HCT116 (cell line): ENCODE measurements around the gene NUP188.

Experiments
- CTCF ChIP-seq, 3 experiments: fragments of 200-600 bp in 1 of 3; sonication (generic) in 1 of 3; IDR thresholded peaks in 2 of 3; conservative IDR thresholded peaks in 1 of 3; 2 replicates each; pipeline ENCODE4 v1.5.1; 2012 to 2017; ENCODE audit warnings: low read depth in 2 of 3, low read length in 2 of 3, antibody characterized with exemption in 1 of 3, borderline replicate concordance in 1 of 3, control low read depth in 1 of 3, mild to moderate bottlenecking in 1 of 3, mixed read lengths in 1 of 3, mixed run types in 1 of 3, moderate library complexity in 1 of 3; ENCODE audit not compliant: insufficient read depth in 1 of 3
- ELF1 ChIP-seq: IDR thresholded peaks from 2 replicates; pipeline ENCODE4 v1.6.1; 2012; ENCODE audit warnings: low read depth, borderline replicate concordance
- EZH2 ChIP-seq: fragments of 200-600 bp; sonication (generic); IDR thresholded peaks from 2 replicates; pipeline ENCODE4 v1.6.1; 2017; ENCODE audit warnings: antibody characterized with exemption, mixed run types
- EZH2phosphoT487 ChIP-seq: fragments of 200-600 bp; IDR thresholded peaks from 2 replicates; pipeline ENCODE4 v1.6.1; 2018; ENCODE audit warnings: antibody characterized with exemption, borderline replicate concordance
- MAX ChIP-seq: IDR thresholded peaks from 2 replicates; pipeline ENCODE4 v1.6.1; 2012
- POLR2A ChIP-seq: IDR thresholded peaks from 2 replicates; pipeline ENCODE4 v1.7.0; 2011; ENCODE audit warnings: borderline replicate concordance; ENCODE audit not compliant: insufficient read depth, insufficient read length; ENCODE audit errors: extremely low read depth
- POLR2AphosphoS5 ChIP-seq: IDR thresholded peaks from 2 replicates; pipeline ENCODE4 v1.6.1; 2011; ENCODE audit warnings: mild to moderate bottlenecking, low read depth, low read length, moderate library complexity
- REST ChIP-seq: IDR thresholded peaks from 2 replicates; pipeline ENCODE4 v1.6.1; 2012; ENCODE audit warnings: low read depth
- SRF ChIP-seq: IDR thresholded peaks from 2 replicates; pipeline ENCODE4 v1.6.1; 2012; ENCODE audit warnings: low read depth

- TF ChIP-seq REST (no peak), ELF1 (no peak), SRF (no peak), CTCF (IDR thresholded peaks at IDR 0.05 in 2 of 3, conservative IDR thresholded peaks at IDR 0.05 in 1 of 3; ENCODE audit: borderline replicate concordance in 1 of 3, insufficient read depth in 1 of 3, low read depth in 2 of 3, low read length in 2 of 3) (no peak), MAX (no peak), EZH2phosphoT487 (no peak), POLR2A (no peak), EZH2 (no peak), POLR2AphosphoS5 (no peak)
These were observed 85.2 kb downstream of the NUP188 start for GRCh38 chr9:129032541-129033159.
